HUES64 (cell line): ENCODE measurements around the gene SHISA7.

Experiments used
- H3K27ac ChIP-seq: 2 replicates; pipeline ENCODE4 v1.7.0; 2013; ENCODE audit warnings: low read depth, low read length, inconsistent platforms
- H3K27me3 ChIP-seq: 2 replicates; pipeline ENCODE4 v1.6.1; 2013; ENCODE audit warnings: mild to moderate bottlenecking, low read length; ENCODE audit not compliant: insufficient read depth
- H3K36me3 ChIP-seq: 2 replicates; pipeline ENCODE4 v1.6.1; 2013; ENCODE audit warnings: mild to moderate bottlenecking, low read length; ENCODE audit not compliant: insufficient read depth
- H3K4me1 ChIP-seq: 2 replicates; pipeline ENCODE4 v1.6.1; 2013; ENCODE audit warnings: mild to moderate bottlenecking, low read length, moderate library complexity; ENCODE audit not compliant: insufficient read depth
- H3K4me3 ChIP-seq: 2 replicates; pipeline ENCODE4 v1.5.1; 2013; ENCODE audit warnings: mild to moderate bottlenecking, low read length, moderate library complexity
- H3K9ac ChIP-seq: 2 replicates; pipeline ENCODE4 v1.6.1; 2013; ENCODE audit warnings: mild to moderate bottlenecking, low read depth, low read length
- H3K9me3 ChIP-seq: 2 replicates; pipeline ENCODE4 v1.6.1; 2013; ENCODE audit warnings: low read depth, low read length; ENCODE audit not compliant: insufficient read depth
- WGBS: fragments of 150-250, 120-280 bp; methylation state at CpG from one replicate; pipeline ENCODE4 v1.1.7; 2013; ENCODE audit warnings: missing lambda C conversion rate; 5-methylcytosine and 5-hydroxymethylcytosine counted together

The SHISA7 gene

GRCh38 chr19:55460670-55461258, 17.7 kb upstream of the SHISA7 start:
- 10% methylated on average over 24 of the region's 24 CpGs for WGBS
- Histone ChIP-seq H3K9me3 (no peaks in the 10 kb centered on the region), H3K36me3 (no peaks in the 10 kb centered on the region), H3K27me3 (peaks cover 12% of the 10 kb centered on the region), H3K4me3 (peak overlapping the region; percentile 76), H3K4me1 (peaks cover 16% of the 10 kb centered on the region), H3K9ac (peak overlapping the region; percentile 82), H3K27ac (peak overlapping the region; percentile 96)

- WGBS = 83% methylated on average over 16 of the region's 16 CpGs
- no peak overlapping the region for H3K9ac ChIP-seq
- H3K4me1 ChIP-seq = peaks cover 16% of the 10 kb centered on the region
- H3K27me3 ChIP-seq = peaks cover 8% of the 10 kb centered on the region; the same call in 1 of the 2 replicates
- H3K9me3 ChIP-seq = no peaks in the 10 kb centered on the region
- peak overlapping the region; percentile 76 for H3K4me3 ChIP-seq
- no peak overlapping the region for H3K27ac ChIP-seq
- no peaks in the 10 kb centered on the region for H3K36me3 ChIP-seq
Measured at GRCh38 chr19:55459950-55460657, 17.0 kb upstream of the SHISA7 start.

- peaks cover 8% of the 10 kb centered on the region; the same call in 1 of the 2 replicates for H3K27me3 ChIP-seq
- WGBS = 83% methylated on average over 8 of the region's 8 CpGs
- peaks cover 16% of the 10 kb centered on the region for H3K4me1 ChIP-seq
- H3K9ac ChIP-seq = no peak overlapping the region
- no peaks in the 10 kb centered on the region for H3K9me3 ChIP-seq
- H3K36me3 ChIP-seq = no peaks in the 10 kb centered on the region
- H3K27ac ChIP-seq = no peak overlapping the region
- no peak overlapping the region for H3K4me3 ChIP-seq
Measured at GRCh38 chr19:55459551-55459949, 16.4 kb upstream of the SHISA7 start.

- H3K27me3 ChIP-seq = no peaks in the 10 kb centered on the region
- peaks cover 11% of the 10 kb centered on the region for H3K4me1 ChIP-seq
- no peaks in the 10 kb centered on the region for H3K36me3 ChIP-seq
- no peak overlapping the region for H3K4me3 ChIP-seq
- WGBS = 81% methylated on average over 15 of the region's 16 CpGs
- H3K9ac ChIP-seq = no peak overlapping the region
- H3K9me3 ChIP-seq = no peaks in the 10 kb centered on the region
- no peak overlapping the region for H3K27ac ChIP-seq
Measured at GRCh38 chr19:55457683-55458457, 14.8 kb upstream of the SHISA7 start.

GRCh38 chr19:55456347-55456746, 13.2 kb upstream of the SHISA7 start:
- Histone ChIP-seq H3K9ac (no peak overlapping the region), H3K36me3 (no peaks in the 10 kb centered on the region), H3K27ac (no peak overlapping the region), H3K9me3 (no peaks in the 10 kb centered on the region), H3K4me1 (peaks cover 11% of the 10 kb centered on the region), H3K27me3 (peaks cover 12% of the 10 kb centered on the region), H3K4me3 (no peak overlapping the region)
- 93% methylated on average over 14 of the region's 14 CpGs for WGBS

- peaks cover 19% of the 10 kb centered on the region for H3K27me3 ChIP-seq
- no peak overlapping the region for H3K27ac ChIP-seq
- H3K4me1 ChIP-seq = peaks cover 11% of the 10 kb centered on the region
- H3K9ac ChIP-seq = no peak overlapping the region
- no peaks in the 10 kb centered on the region for H3K36me3 ChIP-seq
- H3K4me3 ChIP-seq = no peak overlapping the region
- WGBS = 91% methylated on average over 11 of the region's 11 CpGs
- H3K9me3 ChIP-seq = no peaks in the 10 kb centered on the region
Measured at GRCh38 chr19:55455576-55456235, 12.6 kb upstream of the SHISA7 start.

- peaks cover 3% of the 10 kb centered on the region; the same call in 1 of the 2 replicates for H3K4me1 ChIP-seq
- H3K27ac ChIP-seq = no peak overlapping the region
- 71% methylated on average over 14 of the region's 14 CpGs for WGBS
Measured at GRCh38 chr19:55454787-55455243, 11.7 kb upstream of the SHISA7 start.

GRCh38 chr19:55453511-55454260, 10.6 kb upstream of the SHISA7 start:
- Histone ChIP-seq H3K4me3 (no peak overlapping the region), H3K36me3 (no peaks in the 10 kb centered on the region), H3K9ac (no peak overlapping the region), H3K27me3 (peaks cover 38% of the 10 kb centered on the region), H3K4me1 (no peaks in the 10 kb centered on the region; the same call in 1 of the 2 replicates), H3K27ac (no peak overlapping the region), H3K9me3 (no peaks in the 10 kb centered on the region)
- WGBS = 90% methylated on average over 12 of the region's 12 CpGs

More at GRCh38 chr19:55454787-55455243, 11.7 kb upstream of the SHISA7 start:
- H3K9me3 ChIP-seq = no peaks in the 10 kb centered on the region
- no peak overlapping the region for H3K9ac ChIP-seq
- peaks cover 26% of the 10 kb centered on the region for H3K27me3 ChIP-seq
- no peaks in the 10 kb centered on the region for H3K36me3 ChIP-seq
- H3K4me3 ChIP-seq = no peak overlapping the region

- Histone ChIP-seq H3K36me3 (no peaks in the 10 kb centered on the region), H3K4me3 (peak overlapping the region; percentile 48), H3K4me1 (no peaks in the 10 kb centered on the region; the same call in 1 of the 2 replicates), H3K9ac (no peak overlapping the region), H3K27me3 (peaks cover 46% of the 10 kb centered on the region), H3K27ac (no peak overlapping the region), H3K9me3 (no peaks in the 10 kb centered on the region)
- 8% methylated on average over 33 of the region's 34 CpGs for WGBS
Measured at GRCh38 chr19:55452749-55453346, 9.7 kb upstream of the SHISA7 start.
